GM19372 (cell line): ENCODE measurements around the gene IMPA2.
"Not testable (repeated sequence)": the region's sequence is repeated elsewhere in the genome, so short reads cannot be mapped to it uniquely, and the experiment has no call there.

Experiments used
- ATAC-seq: cut with Tn5 transposase; IDR thresholded peaks from one replicate; pipeline ENCODE4 v1.9.1; 2021; ENCODE audit warnings: mild to moderate bottlenecking, low read depth, moderate library complexity; ENCODE audit not compliant: unreplicated experiment

Gene IMPA2

GRCh38 chr18:11960743-11961380 lies 20.4 kb upstream of the IMPA2 start:
- no peak for ATAC-seq

GRCh38 chr18:11962597-11962996 lies 18.7 kb upstream of the IMPA2 start:
- no peak for ATAC-seq

DNA sequence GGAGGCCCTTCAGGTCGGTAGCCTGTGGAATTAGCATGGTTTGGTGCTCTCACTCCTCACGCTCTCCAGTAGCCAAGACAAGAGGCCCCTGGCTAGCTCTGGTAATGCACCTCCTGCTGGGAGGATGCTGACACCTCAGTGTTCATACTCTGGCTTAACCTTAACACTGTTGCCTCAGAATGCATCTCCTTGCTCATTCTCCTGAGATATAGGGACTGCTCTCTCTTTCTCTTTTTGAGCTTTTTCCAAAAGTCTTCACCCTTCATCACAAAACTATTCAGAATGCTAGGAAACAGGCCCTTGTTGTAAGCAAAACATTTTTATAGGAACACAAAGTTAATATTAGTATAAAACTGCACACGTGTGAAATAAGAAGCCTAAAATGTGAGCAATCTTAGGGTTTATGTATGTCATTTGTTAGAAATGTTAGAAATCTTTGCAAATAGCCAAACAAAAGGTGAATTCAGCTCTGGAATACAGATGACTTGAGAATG lies 17.3 kb upstream of the IMPA2 start:
- ATAC-seq: no peak

DNA sequence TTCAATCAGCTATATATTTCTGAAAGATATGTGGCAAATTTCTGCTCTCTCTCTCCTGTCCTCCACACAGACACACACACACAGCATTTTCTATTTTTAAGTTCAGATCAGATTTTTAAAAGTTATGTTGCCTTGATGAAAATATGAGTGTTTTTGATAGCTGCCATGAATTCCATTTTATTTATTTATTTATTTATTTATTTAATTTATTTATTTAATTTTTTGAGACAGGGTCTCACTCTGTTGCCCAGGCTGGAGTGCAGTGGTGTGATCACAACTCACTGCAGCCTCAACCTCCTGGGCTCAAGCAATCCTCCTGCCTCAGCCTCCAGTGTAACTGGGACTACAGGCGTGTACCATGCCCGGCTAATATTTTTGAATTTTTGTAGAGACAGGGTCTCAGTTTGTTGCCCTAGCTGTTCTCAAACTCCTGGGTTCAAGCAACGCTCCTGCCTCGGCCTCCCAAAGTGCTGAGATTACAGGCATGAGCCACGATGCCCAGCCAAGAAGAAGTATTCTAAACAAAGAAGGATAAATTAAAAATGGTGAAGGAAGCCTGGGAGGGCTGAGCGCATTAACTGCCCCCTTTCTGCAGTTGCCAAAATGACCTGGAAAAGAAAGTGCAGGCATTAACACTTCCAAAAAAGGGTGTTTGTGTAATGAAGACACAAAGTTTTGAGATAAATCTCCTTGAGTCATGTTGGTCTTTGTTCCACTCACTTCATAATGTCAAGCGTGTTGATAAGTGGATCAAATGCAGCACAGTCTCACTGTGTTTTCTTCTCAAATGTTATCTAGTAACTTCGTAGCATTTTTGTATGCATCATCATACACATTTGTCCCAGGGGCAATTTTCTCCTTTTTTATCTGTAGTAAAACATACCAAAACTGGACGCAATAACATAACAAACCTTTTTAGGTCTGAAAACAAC lies 11.1 kb upstream of the IMPA2 start:
- ATAC-seq: no peak

DNA sequence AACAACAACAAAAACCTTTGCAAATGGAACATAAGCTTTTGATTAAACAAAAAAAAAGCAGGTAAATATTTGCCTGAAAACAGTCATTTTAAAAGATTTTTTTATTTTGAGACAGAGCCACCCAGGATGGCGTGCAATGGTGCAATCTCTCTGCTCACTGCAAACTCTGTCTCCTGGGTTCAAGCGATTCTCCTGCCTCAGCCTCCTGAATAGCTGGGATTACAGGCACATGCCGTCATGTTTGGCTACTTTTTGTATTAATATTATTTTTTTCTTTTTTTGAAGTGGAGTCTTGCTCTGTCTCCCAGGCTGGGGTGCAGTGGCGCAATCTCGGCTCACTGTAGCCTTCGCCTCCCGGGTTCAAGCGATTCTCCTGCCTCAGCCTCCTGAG lies 10.5 kb upstream of the IMPA2 start:
- ATAC-seq: not testable (repeated sequence)

GRCh38 chr18:11972371-11973174 lies 8.7 kb upstream of the IMPA2 start:
- no peak for ATAC-seq

GRCh38 chr18:11974741-11975325 lies 6.5 kb upstream of the IMPA2 start:
- no peak for ATAC-seq

- ATAC-seq: no peak
Measured at GRCh38 chr18:11975723-11976122, 5.6 kb upstream of the IMPA2 start.

DNA sequence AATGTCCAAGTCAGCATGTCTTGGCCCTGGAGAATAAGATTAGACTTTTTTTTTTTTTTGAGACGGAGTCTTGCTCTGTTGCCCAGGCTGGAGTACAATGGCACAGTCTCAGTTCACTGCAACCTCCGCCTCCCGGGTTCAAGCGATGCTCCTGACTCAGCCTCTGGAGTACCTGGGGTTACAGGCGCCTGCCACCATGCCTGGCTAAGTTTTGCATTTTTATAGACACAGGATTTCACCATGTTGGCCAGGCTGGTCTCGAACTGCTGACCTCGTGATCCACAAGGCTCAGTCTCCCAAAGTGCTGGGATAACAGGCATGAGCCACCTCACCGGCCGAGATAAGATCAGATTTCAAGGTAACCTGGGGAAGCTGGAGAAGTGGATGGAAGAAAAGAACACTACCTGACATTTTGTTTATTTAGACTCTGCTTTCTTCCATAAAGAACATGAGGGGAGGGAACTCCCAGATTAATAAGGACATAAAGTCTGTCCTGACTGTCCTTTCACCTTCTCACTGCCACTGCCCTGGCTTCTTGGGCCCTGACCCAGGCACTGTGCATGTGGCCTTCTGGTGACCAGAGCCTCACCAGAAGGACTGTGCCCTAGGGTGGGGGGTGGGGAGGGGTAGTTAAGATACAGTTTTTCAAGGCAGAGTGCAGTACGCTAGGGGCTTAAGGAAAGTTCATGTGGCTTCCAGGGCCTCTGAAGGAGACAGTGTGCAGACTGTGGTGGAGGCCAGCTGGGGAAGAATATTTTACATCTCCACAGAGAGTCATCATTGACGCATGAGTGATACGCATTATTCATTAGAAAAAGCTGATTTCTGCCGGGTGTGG lies 4.8 kb upstream of the IMPA2 start:
- no peak for ATAC-seq

DNA sequence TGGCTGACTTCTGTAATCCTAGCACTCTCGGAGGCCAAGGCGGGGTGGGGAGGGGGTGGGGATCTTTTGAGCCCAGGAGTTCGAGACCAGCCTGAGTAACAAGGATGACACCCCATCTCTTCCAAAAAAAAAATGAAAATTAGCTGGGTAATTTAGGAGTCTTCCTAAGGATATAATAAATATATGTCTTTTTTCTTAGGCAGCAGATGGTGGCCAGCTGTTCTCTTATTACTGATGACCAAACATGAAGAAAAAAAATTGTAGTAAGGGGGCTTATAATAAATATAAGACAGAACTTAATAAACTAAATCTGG lies 4.2 kb upstream of the IMPA2 start:
- ATAC-seq: no peak

GRCh38 chr18:11978956-11979355 lies 2.4 kb upstream of the IMPA2 start:
- ATAC-seq: no peak

- ATAC-seq: no peak
Measured at GRCh38 chr18:11980163-11980493, 1.2 kb upstream of the IMPA2 start.

DNA sequence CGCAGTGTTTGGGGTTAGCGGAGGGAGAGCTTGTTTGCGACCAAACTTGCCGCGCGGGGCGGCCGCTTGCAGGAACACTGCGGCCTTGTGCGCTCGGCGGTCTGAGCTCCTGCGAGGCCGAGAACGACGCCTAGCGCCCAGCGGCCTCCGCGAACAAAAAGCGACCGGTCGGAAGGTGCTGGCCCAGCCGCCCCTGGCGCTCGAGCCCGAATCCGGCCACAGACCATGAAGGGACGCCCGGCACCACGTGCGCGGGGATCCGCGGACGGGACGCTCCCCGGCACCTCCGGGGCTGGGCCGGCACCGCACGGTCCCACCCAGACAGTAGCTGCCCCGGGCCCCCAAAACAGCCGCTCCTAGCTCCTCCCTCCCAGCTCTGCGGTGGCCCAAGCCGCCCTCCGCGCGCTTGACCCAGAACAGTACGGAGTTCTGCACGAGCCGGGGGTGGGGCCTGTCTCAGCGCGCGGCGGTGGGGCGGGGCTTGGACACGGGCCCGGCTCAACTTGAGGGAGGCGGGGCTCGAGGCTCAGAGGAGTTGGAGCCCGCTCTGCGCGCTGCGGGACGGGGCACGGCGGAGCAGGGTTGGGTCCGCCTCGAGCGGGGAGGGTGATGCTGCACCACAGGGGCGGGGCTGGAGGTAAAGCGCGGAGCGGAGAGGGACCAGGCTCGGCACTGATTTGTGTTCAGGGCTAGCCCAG lies 664 bp upstream of the IMPA2 start:
- peak; percentile 83 for ATAC-seq

DNA sequence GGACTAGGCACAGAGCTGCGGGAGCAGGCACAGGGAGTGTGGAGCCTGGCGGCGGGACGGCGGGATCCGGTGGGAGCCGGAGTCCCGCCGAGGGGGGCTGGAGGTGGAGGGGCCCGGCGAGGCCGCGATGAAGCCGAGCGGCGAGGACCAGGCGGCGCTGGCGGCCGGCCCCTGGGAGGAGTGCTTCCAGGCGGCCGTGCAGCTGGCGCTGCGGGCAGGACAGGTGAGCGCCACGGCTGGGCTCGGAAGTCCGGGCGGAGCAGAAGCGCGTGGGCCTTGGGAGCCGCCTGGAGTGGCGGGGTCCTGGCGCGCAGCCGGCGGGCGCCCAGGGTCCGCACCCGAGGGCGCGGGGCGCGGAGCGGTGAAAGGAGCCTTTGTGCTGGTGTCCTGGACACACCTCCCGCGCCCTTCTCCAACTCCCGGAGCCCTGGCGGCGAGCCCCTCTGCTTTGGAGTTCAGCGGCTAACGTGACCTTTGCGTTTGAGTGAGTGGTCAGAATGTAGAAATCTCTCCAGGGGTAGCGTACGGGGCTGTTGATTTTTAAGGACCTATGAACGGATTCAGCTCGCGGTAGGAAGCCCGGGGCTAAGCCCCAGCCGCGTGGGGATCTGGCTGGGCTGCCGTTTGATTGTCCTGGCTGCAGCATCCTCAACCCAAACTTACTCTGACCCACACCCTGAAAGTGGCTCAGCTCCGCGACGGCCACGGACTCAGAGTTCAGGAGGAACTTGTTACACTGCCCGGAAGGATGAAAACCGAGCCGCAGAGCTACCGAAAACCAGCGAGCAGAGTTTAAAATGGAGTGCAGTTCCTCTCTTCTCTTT lies 448 bp downstream of the IMPA2 start:
- peak; percentile 20 for ATAC-seq

- no peak for ATAC-seq
Measured at GRCh38 chr18:11982981-11983380, 1.7 kb downstream of the IMPA2 start.

- no peak for ATAC-seq
Measured at GRCh38 chr18:11983592-11983991, 2.3 kb downstream of the IMPA2 start.

GRCh38 chr18:11984091-11984490 lies 2.8 kb downstream of the IMPA2 start:
- ATAC-seq: no peak

- no peak for ATAC-seq
Measured at GRCh38 chr18:11985586-11985985, 4.3 kb downstream of the IMPA2 start.

- no peak for ATAC-seq
Measured at GRCh38 chr18:11986061-11986460, 4.8 kb downstream of the IMPA2 start.
